Measurements from ENCODE around the gene RGS3.

RGS3 gene

DNA sequence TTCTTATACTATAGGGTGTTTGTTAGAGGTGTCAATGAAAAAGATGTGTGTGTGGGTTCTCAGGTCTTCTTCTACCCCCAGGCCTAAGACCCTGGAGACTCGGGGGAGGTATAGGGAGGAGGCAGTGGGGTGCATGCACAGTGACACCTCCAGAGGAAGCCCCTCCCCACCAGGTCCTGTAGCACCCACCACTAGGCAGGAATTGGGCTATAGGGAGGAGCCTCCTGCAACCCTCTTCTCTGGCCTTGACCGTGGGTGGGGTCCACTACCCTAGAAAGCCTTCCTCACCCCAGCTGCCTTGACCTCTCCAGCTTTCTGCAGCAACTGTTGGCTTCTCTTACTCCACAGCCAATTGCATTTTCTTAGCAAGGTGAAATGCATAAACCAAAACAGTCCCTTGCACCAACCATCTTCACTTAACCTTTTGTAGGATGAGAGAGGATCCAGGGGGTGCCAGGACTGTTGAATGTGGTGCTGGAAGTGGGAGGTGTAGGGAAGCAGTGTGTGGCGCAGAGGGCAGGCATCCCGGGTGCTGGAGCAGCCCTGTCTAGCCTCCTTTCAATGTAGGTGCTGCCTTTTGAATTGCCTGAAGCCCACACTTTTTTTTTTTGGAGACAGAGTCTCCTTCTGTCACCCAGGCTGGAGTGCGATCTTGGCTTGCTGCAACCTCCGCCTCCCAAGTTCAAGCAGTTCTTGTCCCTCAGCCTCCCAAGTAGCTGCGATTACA lies 128.5 kb downstream of the RGS3 start:
- Histone ChIP-seq H3K4me1 (ENCODE audit: low read length) (no peaks in the 10 kb centered on the region), H3K27me3 (replicated peaks; ENCODE audit: insufficient read depth, low read length) (no peaks in the 10 kb centered on the region), H3K4me2 (ENCODE audit: low read depth, low read length) (no peak overlapping the region), H3K79me2 (ENCODE audit: low read length) (no peaks in the 10 kb centered on the region), H3K9me2 (replicated peaks; ENCODE audit: insufficient read depth, low read length) (no peaks in the 10 kb centered on the region), H3K27ac (ENCODE audit: low read length) (no peak overlapping the region), H3K36me3 (replicated peaks; ENCODE audit: insufficient read depth, low read length) (no peaks in the 10 kb centered on the region), H3F3A (ENCODE audit: insufficient read depth, low read length) (no peaks in the 10 kb centered on the region), H4K20me1 (ENCODE audit: insufficient read depth, low read length) (no peaks in the 10 kb centered on the region), H3K4me3 (ENCODE audit: low read length) (no peak overlapping the region), H3K9me3 (replicated peaks; ENCODE audit: insufficient read depth, low read length) (no peaks in the 10 kb centered on the region), H3K9ac (ENCODE audit: low read length) (no peak overlapping the region), H2AFZ (ENCODE audit: low read length) (no peak overlapping the region)
- TF ChIP-seq CTCF (IDR thresholded peaks at IDR 0.05; ENCODE audit: low read length) (no peak), EZH2phosphoT487 (IDR thresholded peaks at IDR 0.05; ENCODE audit: low read length) (no peak), EZH2 (optimal IDR thresholded peaks at IDR 0.05; ENCODE audit: low read depth, low read length) (no peak)
- no peak for DNase-seq

GRCh38 chr9:113592876-113593575 lies 129.5 kb downstream of the RGS3 start:
- Histone ChIP-seq H3K9me2 (replicated peaks; ENCODE audit: insufficient read depth, low read length) (no peaks in the 10 kb centered on the region), H3K36me3 (replicated peaks; ENCODE audit: insufficient read depth, low read length) (no peaks in the 10 kb centered on the region), H3K9me3 (replicated peaks; ENCODE audit: insufficient read depth, low read length) (no peaks in the 10 kb centered on the region), H3K4me3 (ENCODE audit: low read length) (no peak overlapping the region), H3K79me2 (ENCODE audit: low read length) (no peaks in the 10 kb centered on the region), H3K4me1 (ENCODE audit: low read length) (no peaks in the 10 kb centered on the region), H3K9ac (ENCODE audit: low read length) (no peak overlapping the region), H3K27ac (ENCODE audit: low read length) (no peak overlapping the region), H3K27me3 (replicated peaks; ENCODE audit: insufficient read depth, low read length) (no peaks in the 10 kb centered on the region), H2AFZ (ENCODE audit: low read length) (no peak overlapping the region), H3F3A (ENCODE audit: insufficient read depth, low read length) (no peaks in the 10 kb centered on the region), H4K20me1 (ENCODE audit: insufficient read depth, low read length) (no peaks in the 10 kb centered on the region), H3K4me2 (ENCODE audit: low read depth, low read length) (no peak overlapping the region)
- DNase-seq = no peak
- no peak for TF ChIP-seq EZH2phosphoT487 (IDR thresholded peaks at IDR 0.05; ENCODE audit: low read length)
- no peak for TF ChIP-seq CTCF (IDR thresholded peaks at IDR 0.05; ENCODE audit: low read length)
- TF ChIP-seq EZH2 (optimal IDR thresholded peaks at IDR 0.05; ENCODE audit: low read depth, low read length) = no peak

- Histone ChIP-seq H3K4me1 (ENCODE audit: low read length) (no peaks in the 10 kb centered on the region), H3F3A (ENCODE audit: insufficient read depth, low read length) (no peaks in the 10 kb centered on the region), H3K4me2 (ENCODE audit: low read depth, low read length) (no peak overlapping the region), H3K27ac (ENCODE audit: low read length) (no peak overlapping the region), H4K20me1 (ENCODE audit: insufficient read depth, low read length) (no peaks in the 10 kb centered on the region), H3K9ac (ENCODE audit: low read length) (no peak overlapping the region), H3K4me3 (ENCODE audit: low read length) (no peak overlapping the region), H3K27me3 (replicated peaks; ENCODE audit: insufficient read depth, low read length) (no peaks in the 10 kb centered on the region), H3K9me3 (replicated peaks; ENCODE audit: insufficient read depth, low read length) (no peaks in the 10 kb centered on the region), H3K79me2 (ENCODE audit: low read length) (no peaks in the 10 kb centered on the region), H2AFZ (ENCODE audit: low read length) (no peak overlapping the region), H3K36me3 (replicated peaks; ENCODE audit: insufficient read depth, low read length) (no peaks in the 10 kb centered on the region), H3K9me2 (replicated peaks; ENCODE audit: insufficient read depth, low read length) (no peaks in the 10 kb centered on the region)
- TF ChIP-seq EZH2 (optimal IDR thresholded peaks at IDR 0.05; ENCODE audit: low read depth, low read length) (no peak), CTCF (IDR thresholded peaks at IDR 0.05; ENCODE audit: low read length) (no peak), EZH2phosphoT487 (IDR thresholded peaks at IDR 0.05; ENCODE audit: low read length) (no peak)
- DNase-seq = no peak
Measured at GRCh38 chr9:113593682-113594281, 130.3 kb downstream of the RGS3 start.

Data from MM.1S (cell line).